GM21381 (cell line): Measurements from ENCODE around the gene PTPRC.
A peak's percentile ranks its signal among the peaks of the same experiment; 100 is the strongest.

Experiments used
- ATAC-seq: cut with Tn5 transposase; IDR thresholded peaks from one replicate; pipeline ENCODE4 v1.9.1; 2021; ENCODE audit warnings: mild to moderate bottlenecking, moderate library complexity; ENCODE audit not compliant: unreplicated experiment

PTPRC gene

GRCh38 chr1:198694542-198694941 lies 55.7 kb downstream of the PTPRC start:
- no peak for ATAC-seq

- no peak for ATAC-seq
Measured at GRCh38 chr1:198696211-198696610, 57.4 kb downstream of the PTPRC start.

- ATAC-seq = no peak
Measured at GRCh38 chr1:198699167-198700015, 60.6 kb downstream of the PTPRC start.

- ATAC-seq = no peak
Measured at GRCh38 chr1:198700016-198700392, 61.2 kb downstream of the PTPRC start.

GRCh38 chr1:198700396-198700795 lies 61.6 kb downstream of the PTPRC start:
- no peak for ATAC-seq

GRCh38 chr1:198701250-198701649 lies 62.4 kb downstream of the PTPRC start:
- ATAC-seq = no peak

- ATAC-seq = no peak
Measured at GRCh38 chr1:198701766-198702539, 63.1 kb downstream of the PTPRC start.

- ATAC-seq = no peak
Measured at GRCh38 chr1:198708761-198709525, 70.1 kb downstream of the PTPRC start.

GRCh38 chr1:198711837-198712236 lies 73.0 kb downstream of the PTPRC start:
- ATAC-seq = no peak

- ATAC-seq = no peak
Measured at GRCh38 chr1:198713081-198713480, 74.2 kb downstream of the PTPRC start.

- no peak for ATAC-seq
Measured at GRCh38 chr1:198714271-198714670, 75.4 kb downstream of the PTPRC start.

GRCh38 chr1:198716051-198716450 lies 77.2 kb downstream of the PTPRC start:
- ATAC-seq = no peak

GRCh38 chr1:198717510-198717909 lies 78.7 kb downstream of the PTPRC start:
- no peak for ATAC-seq

GRCh38 chr1:198723127-198723526 lies 84.3 kb downstream of the PTPRC start:
- ATAC-seq = no peak

GRCh38 chr1:198725090-198725489 lies 86.2 kb downstream of the PTPRC start:
- no peak for ATAC-seq

GRCh38 chr1:198726455-198726854 lies 87.6 kb downstream of the PTPRC start:
- no peak for ATAC-seq

- no peak for ATAC-seq
Measured at GRCh38 chr1:198729195-198729863, 90.5 kb downstream of the PTPRC start.

- no peak for ATAC-seq
Measured at GRCh38 chr1:198730952-198731351, 92.1 kb downstream of the PTPRC start.

GRCh38 chr1:198734323-198735008 lies 95.6 kb downstream of the PTPRC start:
- peak; percentile 94 for ATAC-seq

- ATAC-seq = no peak
Measured at GRCh38 chr1:198741744-198742143, 102.9 kb downstream of the PTPRC start.
